SKM-1 (cell line): ENCODE results near the gene GFRA4.

Experiments
- DNase-seq: peaks from one replicate; lab custom pipeline; 2025; ENCODE audit not compliant: unreplicated experiment; lab: John Stamatoyannopoulos, UW

GFRA4 gene

GRCh38 chr20:3655131-3655405 is 8.1 kb downstream of the GFRA4 start:
- no peak for DNase-seq

GRCh38 chr20:3654326-3655130 is 8.7 kb downstream of the GFRA4 start:
- DNase-seq, result no peak

DNA sequence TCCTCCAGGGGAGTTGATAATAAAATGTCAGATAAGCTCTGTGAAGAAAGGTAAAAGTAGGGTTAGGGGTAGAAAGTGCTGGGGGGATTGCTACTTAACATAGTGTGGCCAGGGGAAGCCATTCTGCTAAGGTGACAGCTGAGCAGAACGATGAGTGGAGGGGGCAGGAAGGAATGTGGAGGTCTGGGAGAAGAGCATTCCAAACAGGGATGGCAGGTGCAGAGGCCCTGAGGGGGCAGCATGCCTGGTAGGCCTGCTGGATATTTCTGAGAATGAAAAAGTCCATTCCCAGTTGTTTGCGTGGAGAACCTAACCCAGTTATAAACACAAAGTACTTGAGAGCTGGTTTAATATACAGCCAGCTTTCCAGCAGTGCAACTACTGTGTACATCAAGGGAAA is 9.3 kb downstream of the GFRA4 start:
- no peak for DNase-seq

DNA sequence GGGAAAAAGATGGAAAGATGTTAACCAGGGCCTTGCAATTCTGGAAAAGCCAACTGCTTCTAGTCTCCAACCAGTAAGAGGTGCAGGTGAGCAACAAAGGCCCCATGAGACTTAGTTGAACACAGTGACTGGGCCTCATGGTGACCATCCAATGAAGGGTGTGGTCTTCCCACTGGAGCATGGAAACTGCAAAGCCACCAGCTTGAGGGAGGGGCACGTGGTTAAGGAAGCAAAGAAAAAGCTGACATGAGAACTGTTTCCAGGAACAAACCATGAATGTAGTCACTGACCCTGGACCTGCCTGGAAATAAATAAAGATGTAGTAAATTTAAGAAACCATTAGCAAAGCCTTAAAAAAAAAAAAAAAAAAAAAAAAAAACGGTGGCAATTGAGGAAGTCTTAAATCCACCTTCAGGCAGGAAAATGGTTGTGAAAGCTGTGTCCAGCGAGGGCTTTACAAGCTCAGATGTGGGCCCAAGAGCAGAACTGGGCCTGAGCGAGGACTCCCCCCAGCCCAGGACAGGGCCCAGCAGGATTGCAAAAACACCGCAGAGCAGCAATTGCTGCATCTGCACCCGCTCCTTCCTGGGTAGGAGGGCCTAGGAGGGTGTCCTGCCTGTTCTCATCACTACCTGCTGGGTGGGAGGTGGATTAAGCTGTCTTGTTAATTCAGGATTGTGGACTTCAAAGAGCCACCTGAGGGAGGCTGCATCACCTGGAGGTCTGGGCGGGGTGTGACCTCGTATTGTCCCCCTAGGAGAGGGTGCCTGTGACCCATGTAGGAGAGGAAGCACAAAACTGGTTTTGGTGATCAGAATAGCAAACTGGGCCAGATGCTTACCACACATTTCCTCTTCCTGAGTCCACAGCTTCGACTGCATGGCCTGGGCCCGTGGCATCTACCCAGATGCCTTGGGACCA is 10.3 kb downstream of the GFRA4 start:
- no peak for DNase-seq

DNA sequence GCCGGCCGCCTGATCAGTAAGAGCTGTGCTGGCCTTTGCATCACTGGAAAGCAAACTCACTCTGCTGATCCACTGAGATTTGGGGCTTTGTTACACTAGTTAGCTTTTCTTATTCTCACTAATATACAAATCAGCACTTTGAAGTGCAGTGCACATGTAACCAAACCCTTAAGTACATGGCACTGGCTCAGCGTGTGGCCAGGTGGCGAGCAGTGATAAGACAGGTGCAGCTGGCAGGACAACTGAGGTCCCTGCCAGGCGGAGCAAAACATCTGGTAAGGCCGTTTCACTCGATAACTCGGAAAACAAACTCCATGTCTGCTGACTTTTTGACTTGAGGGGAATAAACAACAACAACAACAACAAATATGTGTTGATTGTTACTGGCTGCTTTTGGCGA is 11.0 kb downstream of the GFRA4 start:
- no peak for DNase-seq

GRCh38 chr20:3651204-3651962 is 11.8 kb downstream of the GFRA4 start:
- no peak for DNase-seq

DNA sequence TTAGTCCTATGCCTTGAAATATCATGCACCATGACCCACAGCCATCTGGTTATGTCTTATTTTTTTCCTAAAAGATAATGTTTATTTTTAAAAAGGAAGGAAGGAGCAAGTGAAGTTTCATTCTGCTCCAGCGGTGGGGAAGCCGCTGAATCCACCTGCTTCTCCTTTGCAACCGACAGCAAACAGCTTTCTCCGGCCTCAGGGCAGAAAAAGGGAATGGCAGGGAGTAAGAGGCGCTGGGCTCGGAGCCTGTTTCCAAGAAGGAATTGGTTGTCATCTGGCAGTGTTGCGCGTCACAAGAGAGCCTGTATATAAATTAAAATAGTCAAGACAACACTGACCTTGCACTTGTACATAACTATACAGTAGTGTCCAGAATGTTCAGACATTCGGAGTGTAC is 14.2 kb downstream of the GFRA4 start:
- no peak for DNase-seq

DNA sequence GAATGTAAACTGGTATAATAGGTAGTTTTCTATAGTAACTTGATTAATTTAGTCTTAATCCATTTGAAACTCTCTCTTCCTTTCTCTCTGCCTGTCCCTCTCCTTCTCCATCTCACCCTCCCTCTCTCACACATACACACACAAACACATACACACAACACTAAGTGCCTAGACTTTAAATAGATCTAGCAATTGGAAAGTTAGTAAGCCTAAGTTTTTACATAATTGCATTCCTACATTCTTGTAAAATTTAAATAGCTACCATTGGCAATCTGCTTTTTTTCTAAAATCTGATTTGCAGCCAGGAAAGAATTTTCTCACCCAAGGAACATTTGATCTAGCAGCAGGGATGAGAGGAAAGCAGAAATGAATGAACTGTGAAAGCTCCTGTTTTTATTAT is 15.7 kb downstream of the GFRA4 start:
- no peak for DNase-seq

DNA sequence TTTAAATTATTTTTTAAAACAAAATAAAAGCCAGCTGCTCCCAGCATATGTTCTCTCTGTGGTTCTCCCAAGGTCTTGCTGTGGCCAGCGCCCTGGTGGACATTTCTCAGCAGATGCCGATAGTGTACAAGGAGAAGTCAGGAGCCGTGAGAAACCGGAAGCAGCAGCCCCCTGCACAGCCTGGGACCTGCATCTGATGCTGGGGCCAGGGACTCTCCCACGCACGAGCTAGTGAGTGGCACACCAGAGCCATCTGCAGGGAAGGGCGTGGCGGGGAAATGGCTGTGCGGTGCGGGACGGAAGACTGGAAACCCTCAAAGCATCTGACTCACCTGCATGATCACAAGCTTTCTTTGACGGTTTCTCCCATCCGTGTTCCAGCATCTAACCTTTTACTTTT is 16.5 kb downstream of the GFRA4 start:
- no peak for DNase-seq

DNA sequence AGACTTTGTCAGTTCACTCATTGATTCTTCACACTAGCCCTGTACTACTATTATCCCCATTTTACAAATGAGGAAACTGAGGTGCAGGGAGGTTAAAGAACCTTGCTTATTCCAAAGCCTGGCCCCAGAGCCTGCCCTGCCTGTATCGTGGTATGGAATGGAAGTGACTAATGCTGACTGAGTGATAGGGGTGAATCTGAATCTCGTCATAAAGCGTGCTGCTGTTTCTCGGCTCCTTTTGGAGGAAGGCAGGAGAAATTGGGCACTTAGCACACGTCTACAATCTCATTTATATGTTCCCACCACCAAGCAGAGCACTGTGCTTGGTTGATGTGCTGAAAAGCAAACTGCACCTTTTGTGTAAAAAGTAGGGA is 17.1 kb downstream of the GFRA4 start:
- no peak for DNase-seq

DNA sequence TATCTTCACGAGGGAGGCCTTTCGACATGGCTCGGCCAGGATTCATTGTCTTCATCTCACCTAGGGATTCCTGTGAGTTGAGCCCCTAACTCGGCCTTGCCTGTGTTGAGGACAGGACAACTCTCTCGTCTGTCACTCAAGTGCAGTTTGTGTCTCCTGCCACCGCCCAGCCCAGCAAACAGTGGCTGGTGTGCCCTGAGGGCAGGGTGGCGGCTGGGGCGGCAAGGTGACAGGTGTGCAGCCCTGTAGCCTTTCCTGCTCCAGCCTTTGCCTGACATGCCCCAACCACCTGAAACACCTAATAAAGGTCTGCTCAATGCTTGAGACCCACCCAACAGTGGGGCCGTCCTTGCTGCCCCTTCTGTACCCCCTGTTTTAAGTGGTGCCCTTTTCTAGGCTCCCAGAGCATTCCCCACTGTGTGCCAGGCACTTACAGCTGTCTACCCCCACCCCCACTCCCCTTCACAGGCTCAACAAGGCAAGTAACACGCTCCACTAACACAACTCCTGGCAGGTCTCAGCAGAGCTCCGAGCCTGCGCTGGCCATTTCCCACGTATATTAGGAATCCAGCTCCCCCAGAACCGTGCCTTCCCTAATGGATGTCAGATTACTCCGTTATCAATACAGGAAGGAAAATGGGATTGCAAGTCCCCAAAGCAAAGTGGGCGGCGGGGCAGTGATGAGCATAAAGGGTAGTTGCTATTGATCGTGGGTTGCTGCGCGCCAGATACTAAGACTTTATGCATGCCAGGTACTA is 17.7 kb downstream of the GFRA4 start:
- DNase-seq, result no peak

DNA sequence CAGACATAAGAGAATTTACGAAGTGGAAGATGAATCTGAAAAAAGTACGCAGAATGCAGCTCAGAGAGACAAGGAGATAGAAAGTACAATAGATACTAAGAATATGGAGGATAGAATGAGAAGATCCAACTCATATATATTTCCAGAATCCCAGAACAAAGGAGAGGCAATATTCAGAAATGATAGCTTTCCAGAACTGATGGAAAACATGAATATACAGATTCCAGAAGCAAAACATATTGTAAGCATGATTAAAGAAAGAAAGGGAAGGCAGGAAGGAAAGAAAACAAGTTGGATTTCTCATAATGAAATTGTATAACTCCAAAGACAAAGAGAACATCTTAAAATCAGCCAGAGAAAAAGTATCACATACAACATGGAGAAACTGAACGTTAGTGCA is 22.9 kb downstream of the GFRA4 start:
- DNase-seq, result no peak

- no peak for DNase-seq
Observed at GRCh38 chr20:3635346-3635745, 27.9 kb downstream of the GFRA4 start.

DNA sequence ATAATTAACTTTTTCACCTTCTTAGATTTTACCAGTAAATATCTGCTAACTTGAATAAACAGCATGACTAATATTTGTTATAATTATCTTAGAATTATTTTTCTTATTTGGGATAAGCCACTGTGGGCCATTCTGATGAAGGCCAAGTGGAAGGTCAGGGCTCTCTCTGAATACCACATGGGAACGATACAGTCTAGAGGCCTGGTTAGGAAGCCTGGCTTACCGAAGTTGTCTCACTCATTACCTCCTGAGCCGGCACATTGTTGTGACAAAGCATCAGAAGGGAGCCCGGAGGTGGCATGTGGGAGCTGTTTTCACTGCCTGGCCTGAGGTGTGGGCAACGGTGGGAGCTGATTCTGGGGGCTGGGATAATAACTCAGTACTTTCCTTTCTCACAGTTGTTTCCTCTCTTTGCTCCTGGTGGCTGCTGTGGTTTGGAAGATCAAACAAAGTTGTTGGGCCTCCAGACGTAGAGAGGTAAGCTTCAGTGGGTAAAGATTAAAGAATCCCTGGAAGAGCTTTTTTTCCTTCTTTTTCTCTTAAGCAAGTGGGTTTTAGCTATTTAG is 29.2 kb downstream of the GFRA4 start:
- no peak for DNase-seq

GRCh38 chr20:3632311-3633004 is 30.7 kb downstream of the GFRA4 start:
- no peak for DNase-seq

DNA sequence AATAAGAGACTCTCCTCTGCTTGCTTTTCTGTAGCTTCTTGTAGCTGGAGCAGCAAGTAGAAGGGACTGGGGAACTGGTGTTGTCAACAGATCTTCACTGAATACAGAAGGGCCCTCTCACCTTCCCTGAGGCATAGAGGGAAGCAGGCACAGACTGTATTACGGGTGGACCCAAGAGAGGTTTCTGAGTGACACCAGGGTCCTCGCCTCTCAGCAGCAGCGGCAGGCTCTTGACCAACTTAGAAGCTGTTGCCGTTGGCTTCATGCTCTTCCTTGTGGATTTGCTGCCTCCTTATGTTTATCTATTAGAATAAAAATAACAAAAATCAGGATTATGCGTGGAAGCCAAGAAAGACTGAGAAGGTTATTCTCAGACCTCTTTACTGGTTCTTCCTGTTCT is 31.7 kb downstream of the GFRA4 start:
- DNase-seq, result no peak

DNA sequence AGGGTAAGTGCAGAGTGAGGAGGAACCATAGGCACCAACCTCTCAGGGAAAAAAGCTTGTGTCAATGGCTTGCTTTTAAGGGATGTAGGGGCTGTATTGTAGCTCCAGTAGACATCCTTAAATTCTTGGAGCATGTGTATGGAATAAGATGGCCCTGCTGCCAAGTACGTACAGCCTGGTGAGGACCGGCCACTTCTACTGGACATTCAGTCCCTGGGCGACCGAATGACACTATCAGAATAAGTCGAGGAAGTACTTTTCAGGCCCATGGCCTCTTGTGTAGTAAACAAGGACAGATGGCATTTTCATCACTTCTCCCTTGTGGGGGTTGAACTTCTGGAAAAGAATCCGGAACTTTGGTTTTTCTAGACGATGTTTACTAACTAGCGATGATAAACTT is 32.8 kb downstream of the GFRA4 start:
- DNase-seq, result no peak

- no peak for DNase-seq
Observed at GRCh38 chr20:3629893-3630292, 33.3 kb downstream of the GFRA4 start.

DNA sequence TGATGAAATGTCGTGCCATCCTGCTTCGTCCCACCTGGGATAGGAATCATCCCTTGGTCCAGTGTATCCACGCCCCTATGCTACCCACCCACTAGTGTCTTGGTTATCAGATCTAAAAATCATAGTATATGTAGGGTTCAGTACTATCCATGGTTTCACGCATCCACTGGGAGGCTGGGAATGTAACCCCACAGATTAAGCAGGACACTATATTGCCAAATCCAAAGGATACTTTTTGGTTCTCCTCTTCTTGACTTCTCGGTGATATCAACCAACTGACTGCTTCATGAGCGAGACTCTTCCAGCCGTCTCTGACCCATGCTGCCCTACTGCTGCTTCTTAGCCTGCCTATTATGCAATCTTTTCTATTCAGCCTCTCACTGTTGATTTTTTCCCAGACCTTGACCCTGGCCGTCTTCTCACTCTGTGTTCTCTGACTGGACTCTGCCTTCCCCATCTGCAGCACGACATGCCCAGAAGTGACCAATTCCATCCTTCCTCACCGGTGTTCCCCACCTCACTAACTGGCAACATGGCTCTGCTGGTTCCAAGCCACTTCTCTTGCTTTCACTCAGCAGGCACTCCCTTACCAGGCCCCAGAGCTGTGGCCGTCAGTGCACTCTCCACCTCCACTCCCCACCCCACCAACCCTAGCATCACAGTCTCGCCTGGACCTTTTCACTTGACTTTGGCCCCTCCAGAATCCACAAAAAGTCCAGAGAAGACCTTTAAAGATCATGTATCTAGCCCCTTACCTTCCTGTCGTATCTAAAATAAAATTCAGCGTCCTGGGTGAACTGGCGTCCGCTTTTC is 34.5 kb downstream of the GFRA4 start:
- no peak for DNase-seq
